K562 (cell line): Measurements from ENCODE around the gene SAMD11. TPM values are rescaled to one million over a fixed set of nuclear protein-coding genes. Genes with fewer than 3 reads are reported as not detected.

Experiments used
- BRD9 ChIP-seq: fragments of 450-650 bp; IDR thresholded peaks from 2 replicates; pipeline ENCODE4 v1.6.1; 2018; ENCODE audit warnings: low read depth; ENCODE audit not compliant: partially characterized antibody
- CAMTA2 ChIP-seq: fragments of 250-450 bp; sonication (Bioruptor Pico); conservative IDR thresholded peaks from 2 replicates; pipeline ENCODE4 v1.5.1; 2022
- DLX4 ChIP-seq: fragments of 250-450 bp; sonication (Bioruptor Pico); IDR thresholded peaks from 2 replicates; pipeline ENCODE4 v1.6.1; 2021; ENCODE audit warnings: mild to moderate bottlenecking
- DPF2 ChIP-seq: fragments of 450-650 bp; IDR thresholded peaks from 2 replicates; pipeline ENCODE4 v1.6.1; 2016
- ELF1 ChIP-seq: fragments of 200-800 bp; sonication (Bioruptor generic); IDR thresholded peaks from 2 replicates; pipeline ENCODE4 v1.6.1; 2016; ENCODE audit warnings: missing genetic modification characterization, missing compliant biosample characterization
- KDM4B ChIP-seq, 2 experiments: fragments of 450-650 bp in 1 of 2; sonication (generic) in 1 of 2; IDR thresholded peaks; 2 replicates each; pipeline ENCODE4 v1.6.1; 2016 to 2017; ENCODE audit warnings: borderline replicate concordance in 2 of 2, antibody characterized with exemption in 1 of 2, low read depth in 1 of 2, mild to moderate bottlenecking in 1 of 2
- MCM5 ChIP-seq: fragments of 450-650 bp; IDR thresholded peaks from 2 replicates; pipeline ENCODE4 v1.6.1; 2016; ENCODE audit warnings: low read depth
- RFX1 ChIP-seq: fragments of 450-650 bp; IDR thresholded peaks from 2 replicates; pipeline ENCODE4 v1.6.1; 2016; ENCODE audit warnings: mild to moderate bottlenecking, moderate library complexity
- RFX5 ChIP-seq: IDR thresholded peaks from 2 replicates; pipeline ENCODE4 v1.6.1; 2011; ENCODE audit warnings: low read depth, mild to moderate bottlenecking, improper control_type of control experiment, low read length
- TAF1 ChIP-seq: IDR thresholded peaks from 2 replicates; pipeline ENCODE4 v1.6.1; 2011; ENCODE audit warnings: mild to moderate bottlenecking, low read length, moderate library complexity; ENCODE audit not compliant: insufficient read depth, control insufficient read depth, severe bottlenecking; ENCODE audit errors: extremely low read depth
- TCF7L2 ChIP-seq: fragments of 150-350 bp; IDR thresholded peaks from 2 replicates; pipeline ENCODE4 v1.6.1; 2016; ENCODE audit warnings: low read depth, mild to moderate bottlenecking, low read length, moderate library complexity
- TRIM25 ChIP-seq: fragments of 450-650 bp; IDR thresholded peaks from 2 replicates; pipeline ENCODE4 v1.7.0; 2016; ENCODE audit warnings: borderline replicate concordance
- ZBTB8A ChIP-seq: fragments of 450-650 bp; IDR thresholded peaks from 2 replicates; pipeline ENCODE4 v1.6.1; 2018; ENCODE audit warnings: mild to moderate bottlenecking, moderate library complexity; ENCODE audit not compliant: partially characterized antibody
- ZNF121 ChIP-seq: sonication (generic); formaldehyde crosslinking; conservative IDR thresholded peaks from 2 replicates; pipeline ENCODE4 v1.8.0; 2022; ENCODE audit warnings: missing genetic modification reagents
- ZNF263 ChIP-seq: sonication (generic); formaldehyde crosslinking; IDR thresholded peaks from 2 replicates; pipeline ENCODE4 v1.8.0; 2022; ENCODE audit warnings: mild to moderate bottlenecking, missing genetic modification reagents, borderline replicate concordance
- ZNF354B ChIP-seq: fragments of 250-450 bp; sonication (Bioruptor Pico); IDR thresholded peaks from 2 replicates; pipeline ENCODE4 v1.4.0; 2020
- ZNF395 ChIP-seq: fragments of 200-800 bp; sonication (Bioruptor generic); IDR thresholded peaks from 2 replicates; pipeline ENCODE4 v1.6.1; 2017; ENCODE audit warnings: missing genetic modification characterization, missing compliant biosample characterization
- ZNF408 ChIP-seq: fragments of 250-450 bp; sonication (Bioruptor Pico); IDR thresholded peaks from 2 replicates; pipeline ENCODE4 v1.4.0; 2020; ENCODE audit warnings: low read depth, mild to moderate bottlenecking, moderate library complexity
- ZNF592 ChIP-seq: fragments of 450-650 bp; IDR thresholded peaks from 2 replicates; pipeline ENCODE4 v1.6.1; 2017; ENCODE audit warnings: antibody characterized with exemption, mild to moderate bottlenecking
- ZNF764 ChIP-seq: fragments of 250-450 bp; sonication (Bioruptor Pico); IDR thresholded peaks from 2 replicates; pipeline ENCODE4 v1.4.0; 2020; ENCODE audit warnings: low read depth, mild to moderate bottlenecking, moderate library complexity
- ZNF778 ChIP-seq: fragments of 450-650 bp; formaldehyde crosslinking; IDR thresholded peaks from 2 replicates; pipeline ENCODE4 v1.4.0; 2020; ENCODE audit warnings: mild to moderate bottlenecking, moderate library complexity
- polyA plus RNA-seq, 8 experiments: library from polyadenylated mRNA; depleted of rRNA in 4 of 8; stranded (reverse) in 5 of 8; unstranded in 3 of 8; fragments of >200 nt; fragmentation: Nextera tagmentation in 2 of 8; fragmentation: Illumina TruSeq in 1 of 8; extraction: Ambion mirVana in 2 of 8; extraction: Trizol in 1 of 8; gene quantifications; 2 replicates each; pipeline versions ENCODE4 v1.2.1 to v1.2.3, GENCODE V29; 2011 to 2014; ENCODE audit warnings: inconsistent platforms in 1 of 8, missing spikeins in 1 of 8
- total RNA-seq, 7 experiments: library from RNA; depleted of rRNA in 6 of 7; stranded (reverse); fragments of >200 nt in 6 of 7; fragmentation: Illumina TruSeq in 2 of 7; extraction: Trizol in 2 of 7; gene quantifications; 2 replicates each; pipeline versions ENCODE4 v1.2.1 to v1.2.3, GENCODE V29; 2011 to 2021; ENCODE audit warnings: low replicate concordance in 1 of 7

SAMD11 gene
- total and polyA plus RNA-seq, 9 of the 15 experiments (the other 6 are each of a cell fraction or from before 2014, with no cell fraction given): 0.07 to 0.82 (median 0.11) TPM; not detected in 2

GRCh38 chr1:940107-941014 lies 16.6 kb downstream of the SAMD11 start (continued):
- TF ChIP-seq ZNF395 (no peak), DPF2 (0 out of 2 replicates have a peak, but pooled peaks have one; percentile 10), DLX4 (no peak), ZNF778 (CRISPR knock-in tag) (no peak), ZNF764 (CRISPR knock-in tag) (no peak), RFX5 (no peak), ELF1 (tag) (no peak), ZBTB8A (no peak), ZNF121 (no peak), ZNF408 (no peak), ZNF263 (CRISPR knock-in tag) (no peak), ZNF592 (no peak), TCF7L2 (no peak), BRD9 (no peak), TAF1 (no peak), CAMTA2 (CRISPR knock-in tag) (no peak), RFX1 (no peak), KDM4B (IDR thresholded peaks at IDR 0.05; ENCODE audit: borderline replicate concordance in 2 of 2, low read depth in 1 of 2) (no peak), TRIM25 (no peak), MCM5 (no peak), ZNF354B (CRISPR knock-in tag) (no peak)
